ENCODE data around the gene ARAF. TPM values are rescaled to one million over a fixed set of nuclear protein-coding genes. Genes with fewer than 3 reads are reported as not detected.
A peak's percentile ranks its signal among the peaks of the same experiment; 100 is the strongest.

Gene ARAF
- total RNA-seq, 2 experiments from 2014 or later: 58.8 to 59.2 TPM

GRCh38 chrX:47611926-47612325, 50.9 kb downstream of the ARAF start:
- Mint-ChIP-seq H3K9me3 (ENCODE audit: low read depth) (no peaks in the 10 kb centered on the region), H3K36me3 (ENCODE audit: low read depth) (no peaks in the 10 kb centered on the region), H3K4me1 (peaks cover 5% of the 10 kb centered on the region), H3K27ac (no peak overlapping the region), H3K4me3 (no peak overlapping the region), H3K27me3 (no peaks in the 10 kb centered on the region)
- POLR2A ChIA-PET: no interaction called here
- ATAC-seq (no peak), DNase-seq (no peak)
- CTCF ChIA-PET: no interaction called here
- intact Hi-C loops (cut with DNase I, micrococcal nuclease): no loop called here

- CTCF ChIA-PET: no interaction called here
- Mint-ChIP-seq H3K36me3 (ENCODE audit: low read depth) (no peaks in the 10 kb centered on the region), H3K4me1 (peaks cover 5% of the 10 kb centered on the region), H3K9me3 (ENCODE audit: low read depth) (no peaks in the 10 kb centered on the region), H3K27ac (no peak overlapping the region), H3K4me3 (no peak overlapping the region), H3K27me3 (no peaks in the 10 kb centered on the region)
- ATAC-seq (no peak), DNase-seq (no peak)
- intact Hi-C loops (cut with DNase I, micrococcal nuclease): no loop called here
- POLR2A ChIA-PET: no interaction called here
Measured at GRCh38 chrX:47612418-47612817, 51.4 kb downstream of the ARAF start.

GRCh38 chrX:47613082-47613481, 52.1 kb downstream of the ARAF start:
- ATAC-seq (no peak), DNase-seq (no peak)
- no peak overlapping the region for H3K27ac Mint-ChIP-seq
- no peaks in the 10 kb centered on the region for H3K36me3 Mint-ChIP-seq (ENCODE audit: low read depth)
- no peaks in the 10 kb centered on the region for H3K27me3 Mint-ChIP-seq
- ChIA-PET POLR2A (no interaction called here), CTCF (no interaction called here)
- peaks cover 3% of the 10 kb centered on the region for H3K4me1 Mint-ChIP-seq
- no peaks in the 10 kb centered on the region for H3K9me3 Mint-ChIP-seq (ENCODE audit: low read depth)
- intact Hi-C loops (cut with DNase I, micrococcal nuclease): no loop called here
- H3K4me3 Mint-ChIP-seq: no peak overlapping the region

- no peaks in the 10 kb centered on the region for H3K4me1 Mint-ChIP-seq
- no peaks in the 10 kb centered on the region for H3K27me3 Mint-ChIP-seq
- H3K9me3 Mint-ChIP-seq (ENCODE audit: low read depth): no peaks in the 10 kb centered on the region
- CTCF ChIA-PET: no interaction called here
- no peaks in the 10 kb centered on the region for H3K36me3 Mint-ChIP-seq (ENCODE audit: low read depth)
- no peak overlapping the region for H3K27ac Mint-ChIP-seq
- ATAC-seq (no peak), DNase-seq (no peak)
- intact Hi-C loops (cut with DNase I, micrococcal nuclease): no loop called here
- no peak overlapping the region for H3K4me3 Mint-ChIP-seq
- POLR2A ChIA-PET: no interaction called here
Measured at GRCh38 chrX:47614618-47615017, 53.6 kb downstream of the ARAF start.

GRCh38 chrX:47618923-47619485, 58.0 kb downstream of the ARAF start:
- H3K27me3 Mint-ChIP-seq: no peaks in the 10 kb centered on the region
- intact Hi-C loops (cut with DNase I, micrococcal nuclease): loop anchor here in 1 of 2 experiments (1.0 kb wide), 1 partner anchor 43 kb away; no protein-coding TSS in a partner anchor
- no peak overlapping the region for H3K27ac Mint-ChIP-seq
- ATAC-seq: no peak
- CTCF ChIA-PET: no interaction called here
- no peaks in the 10 kb centered on the region for H3K9me3 Mint-ChIP-seq (ENCODE audit: low read depth)
- H3K36me3 Mint-ChIP-seq (ENCODE audit: low read depth): no peaks in the 10 kb centered on the region
- peak overlapping the region; percentile 45 for H3K4me3 Mint-ChIP-seq
- DNase-seq: no peak
- POLR2A ChIA-PET: no interaction called here
- peaks cover 12% of the 10 kb centered on the region for H3K4me1 Mint-ChIP-seq

GRCh38 chrX:47619486-47620302, 58.7 kb downstream of the ARAF start, which contains the start of gene SYN1:
Gene SYN1, minus strand, starts transcription at chrX:47619857. Its CDS starts 129 bp downstream, at chrX:47619728.
- H3K4me3 Mint-ChIP-seq: peak within 1 kb of the TSS; percentile 45
- DNase-seq (peak; percentile 89), ATAC-seq (peak; percentile 78)
- POLR2A ChIA-PET: no interaction called here
- no peaks in the 10 kb centered on the region for H3K36me3 Mint-ChIP-seq (ENCODE audit: low read depth)
- no peak within 1 kb of the TSS for H3K27ac Mint-ChIP-seq
- H3K27me3 Mint-ChIP-seq: no peaks in the 10 kb centered on the region
- H3K4me1 Mint-ChIP-seq: peaks cover 13% of the 10 kb centered on the region
- CTCF ChIA-PET: no interaction called here
- H3K9me3 Mint-ChIP-seq (ENCODE audit: low read depth): no peaks in the 10 kb centered on the region
- intact Hi-C loops (cut with DNase I, micrococcal nuclease): loop anchor here (1.0 to 5.0 kb wide), 3 partner anchors 37 to 58 kb away; partner anchors contain the start of genes ARAF (in 1 of the 2) and TIMP1 (in 1 of the 2)

GRCh38 chrX:47620303-47620685, 59.3 kb downstream of the ARAF start:
- no peak for DNase-seq
- Mint-ChIP-seq H3K27me3 (no peaks in the 10 kb centered on the region), H3K36me3 (ENCODE audit: low read depth) (no peaks in the 10 kb centered on the region), H3K4me1 (peaks cover 13% of the 10 kb centered on the region), H3K9me3 (ENCODE audit: low read depth) (no peaks in the 10 kb centered on the region), H3K27ac (no peak overlapping the region), H3K4me3 (peak overlapping the region; percentile 38)
- CTCF ChIA-PET: no interaction called here
- no peak for ATAC-seq
- intact Hi-C loops (cut with DNase I, micrococcal nuclease): loop anchor here (1.0 to 5.0 kb wide), 2 partner anchors 38 to 59 kb away; partner anchors contain the start of genes ARAF (in 1 of the 2) and TIMP1 (in 1 of the 2)
- POLR2A ChIA-PET: no interaction called here

Small RNA genes within 50 kb of the gene (microRNA-seq; reads per million reads assigned to microRNA genes)
- gene MIR4769 (ENCODE audit: borderline replicate concordance): not detected

Other genes with a start within 250 kb of the ARAF start
- gene ZNF157, start 190.6 kb upstream of the ARAF start, total RNA-seq: under 1 TPM; 0.75 to 0.79 TPM
- gene ZNF41, start 78.0 kb upstream of the ARAF start, total RNA-seq: 10 to 100 TPM in 1 of 2 experiments, 1 to 10 TPM in 1; 9.3 to 10.9 TPM
- gene TIMP1, start 21.2 kb downstream of the ARAF start, total RNA-seq: 10 to 100 TPM; 40.3 to 48.4 TPM
- under 1 TPM; 0.82 to 0.98 TPM for gene SYN1, start 58.7 kb downstream of the ARAF start, total RNA-seq
- 1 to 10 TPM; 2.4 to 4.7 TPM for gene CFP, start 68.7 kb downstream of the ARAF start, total RNA-seq
- 100 to 1,000 TPM in 1 of 2 experiments, 10 to 100 TPM in 1; 96.8 to 117 TPM for gene ELK1, start 89.4 kb downstream of the ARAF start, total RNA-seq
- gene UXT, start 98.0 kb downstream of the ARAF start, total RNA-seq: 100 to 1,000 TPM; 195 to 210 TPM